HG02588 (cell line): ENCODE data around the gene VWC2.

ENCODE experiments used
- ATAC-seq: cut with Tn5 transposase; IDR thresholded peaks from one replicate; pipeline ENCODE4 v1.9.1; 2021; ENCODE audit warnings: mild to moderate bottlenecking, moderate library complexity; ENCODE audit not compliant: unreplicated experiment

The VWC2 gene

DNA sequence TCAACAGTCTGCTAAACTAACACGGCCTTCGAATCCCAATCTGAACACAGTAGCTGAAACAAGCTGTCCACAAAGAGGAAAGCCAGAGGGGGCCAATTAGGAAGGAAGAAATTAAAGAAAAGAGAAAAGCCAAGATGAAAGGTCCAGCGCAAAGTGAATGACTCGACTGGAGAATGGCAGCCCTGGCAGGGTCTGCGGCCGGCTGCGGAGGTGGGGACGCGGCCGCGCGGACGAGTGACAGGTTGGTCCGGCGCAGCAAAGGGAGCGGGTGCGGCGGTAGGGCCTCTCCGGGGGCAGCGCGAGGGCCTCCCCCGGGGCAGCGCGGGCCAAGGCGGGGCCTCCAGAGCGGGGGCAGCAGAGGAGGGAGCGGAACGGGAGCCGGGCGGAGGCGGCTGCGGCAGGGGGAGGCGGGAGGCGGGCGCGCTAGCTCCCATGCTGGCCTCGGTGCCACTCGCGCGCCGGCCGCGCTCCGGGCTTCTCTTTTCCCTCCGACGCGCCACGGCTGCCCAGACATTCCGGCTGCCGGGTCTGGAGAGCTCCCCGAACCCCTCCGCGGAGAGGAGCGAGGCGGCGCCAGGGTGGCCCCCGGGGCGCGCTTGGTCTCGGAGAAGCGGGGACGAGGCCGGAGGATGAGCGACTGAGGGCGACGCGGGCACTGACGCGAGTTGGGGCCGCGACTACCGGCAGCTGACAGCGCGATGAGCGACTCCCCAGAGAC, at the start of gene VWC2:
Gene VWC2, plus strand, starts transcription at position 421 of the 718 bp plus-strand sequence. CDS start 1,798 bp downstream, outside the sequence.
- ATAC-seq: no peak

GRCh38 chr7:49724071-49724470, 49.4 kb upstream of the VWC2 start:
- ATAC-seq: no peak

DNA sequence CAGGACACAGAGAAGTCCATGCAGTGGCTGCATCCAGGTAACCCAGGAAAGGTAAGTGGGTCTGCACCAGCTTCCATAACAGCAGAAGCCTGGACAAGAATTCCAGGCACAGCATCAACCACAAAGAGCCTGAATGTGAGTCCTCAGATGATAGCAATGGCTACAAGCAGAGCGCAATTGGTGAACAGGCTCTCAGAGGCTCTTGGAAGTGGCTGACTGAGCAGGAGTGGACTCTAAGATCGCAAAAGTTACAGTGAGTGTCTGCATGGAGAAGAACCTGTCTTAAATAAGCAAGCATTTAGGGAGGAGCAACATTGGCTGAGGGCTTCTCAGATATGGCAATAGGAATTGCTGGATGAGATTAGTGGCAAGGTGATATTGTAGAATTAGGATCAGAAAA, 41.6 kb upstream of the VWC2 start:
- no peak for ATAC-seq

- no peak for ATAC-seq
Measured at GRCh38 chr7:49762666-49763065, 10.8 kb upstream of the VWC2 start.

GRCh38 chr7:49763791-49764190, 9.6 kb upstream of the VWC2 start:
- no peak for ATAC-seq

GRCh38 chr7:49766966-49767365, 6.5 kb upstream of the VWC2 start:
- ATAC-seq: peak; percentile 84

- ATAC-seq: no peak
Measured at GRCh38 chr7:49767719-49768118, 5.7 kb upstream of the VWC2 start.

DNA sequence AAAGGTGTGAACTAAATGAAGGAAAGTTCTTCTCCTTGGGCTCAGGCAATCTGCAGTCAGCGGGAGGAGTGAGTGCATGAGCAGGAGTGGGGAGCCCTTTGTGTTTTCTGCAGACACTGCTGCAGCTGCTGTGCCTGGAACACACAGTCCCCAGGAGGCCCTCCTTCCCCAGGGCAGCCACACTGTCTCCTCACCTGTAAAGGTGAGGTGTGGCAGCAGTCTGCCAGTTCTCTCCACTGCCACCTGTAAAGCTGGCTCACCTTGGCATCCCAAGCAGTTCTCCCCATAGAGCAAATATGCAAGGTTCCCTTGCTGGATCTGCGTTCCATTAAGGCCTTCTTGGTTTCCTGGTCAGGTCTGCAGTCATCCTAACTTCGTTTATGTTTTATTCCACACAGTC, 5.2 kb upstream of the VWC2 start:
- ATAC-seq: no peak

DNA sequence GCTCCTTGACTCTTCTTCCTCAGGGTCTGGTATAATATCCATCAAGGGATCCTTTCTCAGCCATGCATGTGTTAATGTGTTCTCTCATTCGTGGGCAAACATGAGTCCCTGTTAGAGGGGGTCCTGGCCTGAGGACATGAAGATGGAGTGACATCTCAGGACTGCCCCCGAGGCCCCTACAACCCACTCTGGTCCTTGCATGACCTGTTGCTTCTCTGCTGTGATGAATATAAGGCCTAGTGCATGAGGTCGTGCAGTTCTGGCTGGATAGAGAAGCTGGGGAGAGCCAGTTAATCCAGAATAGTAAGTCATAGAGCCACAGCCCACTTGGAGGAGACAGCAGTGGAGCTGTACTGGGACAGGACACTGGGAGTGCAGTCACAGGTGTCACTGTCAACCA, 4.6 kb upstream of the VWC2 start:
- ATAC-seq: no peak

DNA sequence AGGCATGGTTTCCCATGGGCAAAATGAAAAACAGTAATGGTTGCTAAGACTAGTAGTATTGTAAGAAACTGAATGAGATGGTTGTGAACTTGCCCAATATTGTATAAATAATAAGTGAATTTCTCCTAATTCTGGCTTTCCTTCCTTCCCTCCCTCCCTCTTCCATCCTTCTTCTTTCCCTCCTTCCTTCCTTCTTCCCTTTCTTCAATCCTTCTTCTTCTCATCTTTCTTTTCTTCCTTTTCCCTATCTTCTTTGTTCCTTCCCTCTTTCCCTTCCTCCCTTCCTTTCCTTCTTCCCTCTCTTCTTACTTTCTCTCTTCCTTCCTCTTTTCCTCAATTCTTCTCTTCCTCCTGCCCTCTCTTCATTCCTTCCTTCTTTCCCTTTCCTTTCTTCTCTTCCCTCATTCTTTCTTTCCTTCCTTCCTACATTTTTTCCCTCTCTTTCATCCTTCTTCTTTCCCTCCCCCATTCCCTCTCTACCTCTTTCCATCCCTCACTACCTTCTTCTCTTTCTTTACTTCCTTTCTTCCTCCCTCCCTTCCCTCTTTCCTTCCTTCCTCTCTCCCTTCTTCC, 4.1 kb upstream of the VWC2 start:
- ATAC-seq: no peak

DNA sequence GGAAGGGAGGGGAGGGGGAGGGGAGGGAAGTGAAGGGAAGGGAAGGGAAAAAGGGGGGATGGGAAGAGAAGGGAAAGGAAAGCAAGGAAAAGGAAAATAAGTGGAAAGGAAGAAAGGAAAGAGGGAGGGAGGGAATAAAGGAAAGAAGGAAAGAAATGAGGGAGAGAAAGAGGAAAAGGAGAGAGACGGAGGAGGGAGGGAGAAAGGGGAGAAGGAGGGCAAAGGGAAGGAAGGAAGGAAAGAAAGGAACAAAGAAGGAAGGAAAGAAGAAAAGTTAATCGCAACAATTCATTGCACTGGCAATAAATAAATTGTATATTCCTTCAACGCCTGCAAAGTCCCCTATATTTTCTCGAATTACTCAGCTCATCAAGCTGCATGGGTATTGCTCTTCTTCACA, 2.6 kb upstream of the VWC2 start:
- ATAC-seq: no peak

DNA sequence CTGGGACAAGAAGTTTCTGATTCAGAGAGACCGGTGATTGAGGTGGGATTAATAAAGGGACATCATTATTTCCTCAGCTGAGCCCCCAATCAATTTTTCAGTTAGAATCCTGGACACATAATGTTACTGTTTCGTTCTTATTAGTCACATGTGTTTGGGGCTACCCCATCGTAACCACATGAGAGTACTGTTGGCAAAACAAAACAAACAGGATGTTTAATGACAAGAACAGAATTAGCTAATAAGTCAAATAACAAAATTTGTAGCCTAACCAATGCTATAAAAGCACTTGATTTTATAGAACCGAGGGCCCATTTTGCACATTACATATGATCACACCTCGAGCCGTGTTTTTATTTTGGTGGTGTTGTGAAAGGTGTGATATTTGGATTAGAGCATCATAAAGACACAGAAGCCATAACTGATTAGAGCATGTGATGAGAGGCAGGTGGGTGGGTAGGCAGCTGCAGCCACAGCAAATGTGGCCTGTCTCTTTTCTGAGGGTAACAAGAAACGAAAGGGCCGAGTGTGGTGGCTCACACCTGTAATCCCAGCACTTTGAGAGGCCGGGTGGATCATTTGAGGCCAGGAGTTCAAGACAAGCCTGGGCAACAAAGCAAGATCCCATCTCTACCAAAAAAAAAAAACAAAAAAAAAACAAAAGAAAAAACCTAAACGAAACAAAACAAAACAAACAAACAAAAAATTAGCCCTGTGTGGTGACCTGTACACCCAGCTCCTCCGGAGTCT, 1.8 kb upstream of the VWC2 start:
- peak; percentile 41 for ATAC-seq

DNA sequence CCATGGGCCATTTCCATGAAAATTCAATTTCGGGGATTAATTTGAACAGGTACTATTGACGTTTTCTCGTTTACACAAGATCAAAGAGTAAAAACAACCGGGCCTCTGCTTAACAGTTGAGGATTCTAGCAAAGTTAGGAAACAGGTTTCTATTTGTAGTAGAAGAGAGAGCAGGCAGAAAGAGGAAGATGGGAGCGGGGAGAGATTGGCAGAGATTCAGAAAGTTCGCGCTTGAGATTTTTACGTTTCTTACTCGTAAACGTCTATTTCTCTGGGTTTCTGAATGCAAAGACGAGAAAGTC, 571 bp upstream of the VWC2 start:
- no peak for ATAC-seq

GRCh38 chr7:49773936-49774458, 559 bp downstream of the VWC2 start:
- ATAC-seq: no peak

DNA sequence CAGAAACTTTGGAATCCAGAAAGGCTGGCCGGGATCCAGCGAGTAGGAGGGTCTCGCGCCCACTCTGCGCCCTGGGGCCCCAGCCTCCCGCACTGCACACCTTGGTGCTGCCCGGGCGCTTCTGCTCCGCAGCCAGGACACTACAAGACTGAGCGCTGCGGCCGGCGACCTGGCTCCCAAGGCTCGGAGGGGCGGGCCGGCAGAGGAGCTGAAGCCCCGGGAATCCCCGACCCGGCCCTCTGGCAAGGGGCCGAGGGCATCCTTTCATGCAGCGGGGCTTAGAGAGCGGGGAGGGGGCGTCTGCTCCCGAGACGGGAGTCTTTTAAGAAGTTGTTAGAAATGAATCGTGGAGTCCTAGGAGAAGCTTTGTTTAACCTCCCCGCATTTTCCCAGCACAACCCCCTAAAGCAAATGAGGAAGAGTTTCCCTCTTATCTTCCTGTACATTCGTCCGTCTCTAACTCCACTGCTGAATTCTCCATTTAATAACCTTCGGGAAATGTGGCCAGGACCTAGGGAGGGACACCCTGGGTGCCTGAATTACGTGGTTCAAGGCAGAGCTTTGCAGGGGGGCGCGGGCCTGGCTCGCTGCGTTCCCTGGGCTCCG, 1.1 kb downstream of the VWC2 start:
- ATAC-seq: no peak

DNA sequence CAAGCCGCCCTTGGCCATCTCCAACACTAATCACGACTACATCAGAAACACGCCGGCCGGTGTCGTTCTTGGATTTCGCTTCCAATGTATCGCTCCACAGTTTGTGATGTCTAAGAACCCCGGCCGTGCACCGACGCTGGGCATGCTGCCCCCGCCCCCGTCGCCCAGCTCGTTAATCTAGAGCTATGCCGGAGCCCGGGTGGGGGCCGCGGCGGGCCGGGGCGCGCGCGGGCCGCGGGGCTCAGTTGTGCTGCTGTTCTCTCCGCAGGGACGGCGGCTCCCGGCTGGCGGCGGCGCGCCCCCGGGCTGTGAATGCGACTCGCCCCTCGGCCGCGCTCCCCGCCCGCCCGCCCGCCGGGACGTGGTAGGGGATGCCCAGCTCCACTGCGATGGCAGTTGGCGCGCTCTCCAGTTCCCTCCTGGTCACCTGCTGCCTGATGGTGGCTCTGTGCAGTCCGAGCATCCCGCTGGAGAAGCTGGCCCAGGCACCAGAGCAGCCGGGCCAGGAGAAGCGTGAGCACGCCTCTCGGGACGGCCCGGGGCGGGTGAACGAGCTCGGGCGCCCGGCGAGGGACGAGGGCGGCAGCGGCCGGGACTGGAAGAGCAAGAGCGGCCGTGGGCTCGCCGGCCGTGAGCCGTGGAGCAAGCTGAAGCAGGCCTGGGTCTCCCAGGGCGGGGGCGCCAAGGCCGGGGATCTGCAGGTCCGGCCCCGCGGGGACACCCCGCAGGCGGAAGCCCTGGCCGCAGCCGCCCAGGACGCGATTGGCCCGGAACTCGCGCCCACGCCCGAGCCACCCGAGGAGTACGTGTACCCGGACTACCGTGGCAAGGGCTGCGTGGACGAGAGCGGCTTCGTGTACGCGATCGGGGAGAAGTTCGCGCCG, 1.9 kb downstream of the VWC2 start:
- ATAC-seq: no peak

- ATAC-seq: no peak
Measured at GRCh38 chr7:49775949-49776443, 2.6 kb downstream of the VWC2 start.

GRCh38 chr7:49776994-49777393, 3.6 kb downstream of the VWC2 start:
- ATAC-seq: no peak

- no peak for ATAC-seq
Measured at GRCh38 chr7:49778731-49779270, 5.4 kb downstream of the VWC2 start.

- ATAC-seq: no peak
Measured at GRCh38 chr7:49780953-49781352, 7.5 kb downstream of the VWC2 start.
